ENCODE data around the gene TNFRSF18. TPM values are rescaled to one million over a fixed set of nuclear protein-coding genes. Genes with fewer than 3 reads are reported as not detected.

Gene TNFRSF18
- total RNA-seq, 1 experiment from 2014 or later, result 0.83 TPM

- TF ChIP-seq E2F1 (CRISPR knock-in tag; IDR thresholded peaks at IDR 0.05) (no peak), ZNF121 (CRISPR knock-in tag; IDR thresholded peaks at IDR 0.05) (no peak), CREM (CRISPR knock-in tag; IDR thresholded peaks at IDR 0.05) (no peak), ZNF281 (CRISPR knock-in tag; IDR thresholded peaks at IDR 0.05) (no peak), GRHL2 (CRISPR knock-in tag; IDR thresholded peaks at IDR 0.05; ENCODE audit: insufficient replicate concordance, severe bottlenecking) (no peak), FOXP1 (CRISPR knock-in tag; IDR thresholded peaks at IDR 0.05; ENCODE audit: borderline replicate concordance) (no peak), CREB1 (CRISPR knock-in tag; IDR thresholded peaks at IDR 0.05) (no peak), IRF1 (CRISPR knock-in tag; IDR thresholded peaks at IDR 0.05) (no peak), NR2C2 (CRISPR knock-in tag; IDR thresholded peaks at IDR 0.05) (no peak)
- CTCF ChIA-PET, result interaction anchor here (3.1 kb wide), 2 partner anchors 30 to 82 kb away, joined by 13 to 17 read pairs; partner anchors contain the start of gene TTLL10
- no peak overlapping the region for H3K4me3 Mint-ChIP-seq
Observed at GRCh38 chr1:1204425-1204920, 1.9 kb downstream of the TNFRSF18 start.

GRCh38 chr1:1203561-1204424 is 2.6 kb downstream of the TNFRSF18 start:
- Mint-ChIP-seq H3K9me3 (no peaks in the 10 kb centered on the region), H3K36me3 (no peaks in the 10 kb centered on the region), H3K4me3 (no peak overlapping the region), H3K27me3 (ENCODE audit: low read depth) (peaks cover 4% of the 10 kb centered on the region), H3K27ac (no peak overlapping the region), H3K4me1 (peaks cover 3% of the 10 kb centered on the region; the same call in 1 of the 2 replicates)
- ATAC-seq (no peak), DNase-seq (ENCODE audit: low spot score) (no peak)
- ChIA-PET CTCF (no interaction called here), POLR2A (no interaction called here)
- no peak for TF ChIP-seq FOXP1 (CRISPR knock-in tag; IDR thresholded peaks at IDR 0.05; ENCODE audit: borderline replicate concordance)
- TF ChIP-seq TP53 (CRISPR knock-in tag; IDR thresholded peaks at IDR 0.05), result no peak
- no peak for TF ChIP-seq HMGXB4 (CRISPR knock-in tag; IDR thresholded peaks at IDR 0.05)
- no peak for TF ChIP-seq ATF6 (CRISPR knock-in tag; IDR thresholded peaks at IDR 0.05)
- TF ChIP-seq ATF1 (CRISPR knock-in tag; IDR thresholded peaks at IDR 0.05), result no peak
- TF ChIP-seq ARID4B (CRISPR knock-in tag; IDR thresholded peaks at IDR 0.05; ENCODE audit: borderline replicate concordance), result no peak
- no peak for TF ChIP-seq ZMAT4 (CRISPR knock-in tag; IDR thresholded peaks at IDR 0.05)
- TF ChIP-seq NR3C1 (CRISPR knock-in tag; conservative IDR thresholded peaks at IDR 0.05; ENCODE audit: low read depth), result no peak
- no peak for TF ChIP-seq ETV6 (CRISPR knock-in tag; IDR thresholded peaks at IDR 0.05)

More at GRCh38 chr1:1204425-1204920, 1.9 kb downstream of the TNFRSF18 start:
- Mint-ChIP-seq H3K9me3 (no peaks in the 10 kb centered on the region), H3K4me1 (peaks cover 3% of the 10 kb centered on the region; the same call in 1 of the 2 replicates), H3K27me3 (ENCODE audit: low read depth) (peaks cover 4% of the 10 kb centered on the region), H3K36me3 (no peaks in the 10 kb centered on the region), H3K27ac (no peak overlapping the region)
- POLR2A ChIA-PET, result interaction anchor here (0.6 kb wide), 1 partner anchor 662 kb away, joined by 3 read pairs; no protein-coding TSS in a partner anchor
- ATAC-seq, result no peak
- DNase-seq (ENCODE audit: low spot score), result no peak
